ENCODE data around the gene PADI4.

The PADI4 gene, protein sequence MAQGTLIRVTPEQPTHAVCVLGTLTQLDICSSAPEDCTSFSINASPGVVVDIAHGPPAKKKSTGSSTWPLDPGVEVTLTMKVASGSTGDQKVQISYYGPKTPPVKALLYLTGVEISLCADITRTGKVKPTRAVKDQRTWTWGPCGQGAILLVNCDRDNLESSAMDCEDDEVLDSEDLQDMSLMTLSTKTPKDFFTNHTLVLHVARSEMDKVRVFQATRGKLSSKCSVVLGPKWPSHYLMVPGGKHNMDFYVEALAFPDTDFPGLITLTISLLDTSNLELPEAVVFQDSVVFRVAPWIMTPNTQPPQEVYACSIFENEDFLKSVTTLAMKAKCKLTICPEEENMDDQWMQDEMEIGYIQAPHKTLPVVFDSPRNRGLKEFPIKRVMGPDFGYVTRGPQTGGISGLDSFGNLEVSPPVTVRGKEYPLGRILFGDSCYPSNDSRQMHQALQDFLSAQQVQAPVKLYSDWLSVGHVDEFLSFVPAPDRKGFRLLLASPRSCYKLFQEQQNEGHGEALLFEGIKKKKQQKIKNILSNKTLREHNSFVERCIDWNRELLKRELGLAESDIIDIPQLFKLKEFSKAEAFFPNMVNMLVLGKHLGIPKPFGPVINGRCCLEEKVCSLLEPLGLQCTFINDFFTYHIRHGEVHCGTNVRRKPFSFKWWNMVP

DNA sequence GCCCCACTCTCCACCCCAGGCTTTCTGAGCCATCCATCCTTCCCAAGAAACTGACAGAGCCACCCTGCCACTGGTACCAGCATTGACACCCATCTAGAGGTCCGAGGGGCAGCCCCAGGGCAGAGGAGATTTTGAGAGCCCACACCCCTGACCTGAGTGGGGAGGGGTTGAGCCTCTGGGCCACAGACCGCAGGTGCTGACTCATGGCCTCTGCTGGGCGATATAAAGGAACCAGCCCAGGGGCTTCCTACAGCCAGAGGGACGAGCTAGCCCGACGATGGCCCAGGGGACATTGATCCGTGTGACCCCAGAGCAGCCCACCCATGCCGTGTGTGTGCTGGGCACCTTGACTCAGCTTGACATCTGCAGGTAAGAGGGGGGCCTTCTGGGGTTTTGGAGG, at the start of gene PADI4:
Gene PADI4, plus strand, starts transcription at position 252 of the 400 bp plus-strand sequence. Its CDS starts 26 bp downstream, at position 278.
- DNase-seq, result no peak

DNA sequence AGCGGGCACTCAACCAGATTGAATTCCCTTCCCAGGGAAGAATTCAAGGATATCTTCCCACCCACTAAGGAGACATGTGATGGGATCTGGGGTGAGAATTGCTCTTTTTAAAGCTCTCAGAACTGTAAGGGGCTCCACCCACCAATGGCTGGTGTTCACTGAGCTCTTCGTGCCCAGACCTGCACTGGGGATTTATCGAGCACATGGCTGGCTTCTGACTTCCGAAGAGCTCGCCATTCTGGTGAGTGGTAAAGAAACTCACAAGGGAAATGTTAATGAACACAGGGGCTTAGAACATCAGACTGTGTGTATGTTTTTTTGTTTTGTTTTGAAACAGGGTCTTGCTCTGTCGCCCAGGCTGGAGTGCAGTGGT, 49.3 kb upstream of the PADI4 start:
- DNase-seq, result no peak

DNA sequence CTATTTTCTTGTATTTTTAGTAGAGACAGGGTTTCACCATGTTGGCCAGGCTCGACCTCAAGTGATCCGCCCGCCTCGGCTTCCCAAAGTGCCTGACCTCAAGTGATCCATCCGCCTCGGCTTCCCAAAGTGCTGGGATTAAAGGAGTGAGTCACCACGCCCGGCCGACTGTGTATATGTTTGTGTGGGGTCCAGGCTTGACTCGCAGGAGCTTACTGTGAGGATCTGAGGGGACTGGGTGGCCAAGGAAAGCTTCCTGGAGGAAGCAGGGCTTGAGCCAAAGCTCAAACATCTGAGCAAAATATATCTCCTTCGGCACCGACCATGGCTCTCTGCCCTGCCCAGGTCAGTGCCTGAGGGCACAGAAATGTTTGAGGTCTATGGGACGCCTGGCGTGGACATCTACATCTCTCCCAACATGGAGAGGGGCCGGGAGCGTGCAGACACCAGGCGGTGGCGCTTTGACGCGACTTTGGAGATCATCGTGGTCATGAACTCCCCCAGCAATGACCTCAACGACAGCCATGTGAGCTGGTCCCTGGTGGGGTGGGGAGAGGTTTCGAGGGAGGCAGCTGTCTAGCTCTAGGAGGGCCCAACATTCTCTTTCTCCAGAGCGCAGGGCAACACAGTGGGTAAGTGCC, 48.6 kb upstream of the PADI4 start:
- no peak for DNase-seq

DNA sequence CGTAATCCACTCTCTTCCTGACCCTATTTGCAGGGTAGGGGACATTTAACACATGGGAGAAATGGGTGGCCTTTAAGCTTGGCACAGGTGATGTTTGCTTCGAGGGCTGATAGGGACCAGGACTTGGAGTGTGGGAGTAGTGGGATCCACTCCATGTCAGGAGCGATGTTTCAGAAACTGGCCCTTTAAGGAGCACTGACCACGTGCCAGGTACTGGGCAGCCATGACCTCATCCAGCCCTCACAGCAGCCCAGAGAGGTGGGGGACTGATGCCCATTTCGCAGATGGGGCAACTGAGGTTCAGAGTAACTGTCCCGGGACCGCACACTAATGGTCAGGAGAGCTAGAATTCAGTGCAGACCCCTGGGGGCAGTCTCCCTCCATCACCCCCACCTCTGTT, 47.7 kb upstream of the PADI4 start:
- DNase-seq, result no peak

DNA sequence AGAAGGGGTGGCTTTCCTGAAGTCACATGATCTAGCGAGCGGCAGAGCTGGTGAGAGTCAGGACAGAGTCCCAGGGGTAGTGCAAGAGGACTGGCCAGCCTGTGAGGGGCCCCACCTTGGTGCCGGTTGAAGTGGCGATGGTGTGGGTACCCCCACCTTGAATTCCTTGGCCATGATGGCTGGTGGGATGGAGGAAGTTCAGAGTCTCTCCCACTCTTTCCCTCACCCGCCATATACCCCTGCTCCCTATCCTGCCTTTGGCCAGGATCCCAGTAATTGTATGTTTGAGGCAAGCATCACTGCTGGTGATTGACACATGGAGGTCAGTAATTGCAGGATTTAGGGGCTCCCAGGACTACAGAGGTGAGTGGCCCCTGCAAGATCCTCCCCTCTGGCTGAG, 47.3 kb upstream of the PADI4 start:
- DNase-seq, result no peak

DNA sequence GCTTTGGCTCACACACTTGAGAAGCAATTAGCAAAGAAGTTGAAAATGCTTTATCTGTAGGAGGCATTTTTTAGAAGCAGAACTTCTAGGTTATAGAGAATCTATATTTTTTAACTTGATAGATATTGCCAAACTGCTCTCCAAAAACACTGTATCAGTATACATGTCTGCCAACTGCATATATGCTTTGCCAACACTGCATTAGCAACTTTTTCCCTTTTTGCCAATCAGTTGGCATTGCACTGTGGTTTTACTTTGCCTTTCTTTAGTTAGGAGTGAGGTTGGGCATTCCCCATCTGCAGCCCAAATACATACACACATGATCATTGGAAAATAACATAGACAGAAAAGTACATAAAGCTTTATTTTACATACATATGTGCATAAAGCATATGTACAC, 44.1 kb upstream of the PADI4 start:
- DNase-seq, result no peak

DNA sequence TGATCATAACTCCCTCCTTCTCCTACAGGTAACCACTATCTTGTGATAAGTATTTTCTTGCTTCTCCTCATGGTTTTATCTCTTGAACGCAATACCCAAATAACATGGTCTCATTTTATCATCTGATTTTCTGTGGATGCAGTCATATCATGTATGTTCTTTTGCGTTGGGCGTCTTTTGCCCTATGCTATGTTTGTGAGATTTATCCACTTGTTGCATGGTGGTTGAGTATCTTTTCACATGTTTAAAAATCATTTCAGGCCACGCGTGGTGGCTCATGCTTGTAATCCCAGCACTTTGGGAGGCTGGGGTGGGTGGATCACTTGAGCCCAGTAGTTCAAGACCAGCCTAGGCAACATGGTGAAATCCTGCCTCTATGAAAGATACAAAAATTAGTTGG, 43.5 kb upstream of the PADI4 start:
- DNase-seq, result no peak

DNA sequence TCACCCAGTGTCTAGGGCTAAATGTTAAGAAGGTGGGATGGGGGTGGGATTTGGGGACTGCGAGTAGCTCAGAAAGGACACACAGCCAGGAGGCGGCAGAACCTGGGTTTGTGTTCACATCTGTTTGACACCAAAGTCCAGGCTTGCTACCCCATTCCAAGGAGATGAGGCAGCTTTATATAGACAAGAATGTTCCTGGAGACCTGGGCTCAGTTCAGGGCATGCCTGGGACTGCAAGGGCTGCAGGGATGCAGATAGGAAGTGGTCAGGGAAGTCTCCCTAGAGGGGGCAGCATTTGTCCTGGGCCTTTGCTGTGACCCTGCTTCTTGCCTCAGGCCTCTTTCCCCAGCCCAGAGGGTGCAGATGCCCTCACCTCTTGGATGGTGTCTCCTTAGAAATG, 42.8 kb upstream of the PADI4 start:
- DNase-seq, result no peak

DNA sequence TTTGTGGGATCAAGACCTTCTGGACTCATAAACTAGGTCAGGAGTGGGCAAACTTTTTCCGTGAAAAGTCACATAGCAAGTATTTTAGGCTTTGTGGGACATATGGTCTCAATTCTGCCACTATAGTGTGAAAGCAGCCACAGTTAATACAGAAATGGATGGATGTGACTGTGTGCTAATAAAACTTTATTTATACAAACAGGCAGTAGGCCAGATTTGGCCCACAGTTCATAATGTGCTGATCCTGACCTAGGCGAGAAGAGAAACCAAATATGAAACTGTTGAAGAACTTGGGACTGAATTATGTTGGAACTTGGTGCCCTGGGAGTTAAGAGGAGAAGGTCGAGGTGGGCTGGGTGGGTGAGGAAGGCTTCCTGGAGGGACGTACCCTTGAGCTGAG, 42.0 kb upstream of the PADI4 start:
- no peak for DNase-seq

DNA sequence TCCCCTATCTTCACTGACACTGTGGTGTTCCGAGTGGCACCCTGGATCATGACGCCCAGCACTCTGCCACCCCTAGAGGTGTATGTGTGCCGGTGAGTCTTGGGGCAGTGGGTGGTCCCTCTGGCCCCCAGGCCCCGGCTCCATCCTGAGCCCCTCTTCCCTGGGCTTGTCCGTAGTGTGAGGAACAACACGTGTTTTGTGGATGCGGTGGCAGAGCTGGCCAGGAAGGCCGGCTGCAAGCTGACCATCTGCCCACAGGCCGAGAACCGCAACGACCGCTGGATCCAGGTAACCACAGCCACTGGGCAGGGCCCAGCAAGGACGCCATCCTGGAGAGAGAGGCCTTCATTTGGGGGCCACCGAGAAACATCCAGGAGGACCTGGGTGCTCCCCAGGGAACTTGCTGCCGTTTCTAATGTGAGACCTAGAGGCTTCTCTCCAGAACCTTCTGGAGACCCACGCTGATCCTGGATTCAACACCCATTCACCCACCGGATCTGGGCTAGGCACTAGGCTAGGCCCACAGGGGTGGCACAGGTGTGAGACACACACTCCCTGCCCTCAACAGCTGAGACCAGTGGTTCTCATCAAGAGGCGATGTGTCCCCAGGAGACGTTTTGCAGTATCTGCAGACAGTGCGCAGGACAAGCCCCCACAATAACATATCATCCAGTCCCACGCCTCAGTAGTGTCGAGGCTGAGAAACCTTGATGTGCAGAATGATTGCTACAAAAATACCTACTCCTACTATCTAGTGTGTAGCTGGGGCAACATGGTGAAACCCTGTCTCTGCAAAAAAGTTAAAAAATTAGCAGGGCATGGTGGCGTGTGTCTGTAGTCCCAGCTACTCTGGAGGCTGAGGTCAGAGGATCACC, 36.9 kb upstream of the PADI4 start:
- DNase-seq, result no peak

DNA sequence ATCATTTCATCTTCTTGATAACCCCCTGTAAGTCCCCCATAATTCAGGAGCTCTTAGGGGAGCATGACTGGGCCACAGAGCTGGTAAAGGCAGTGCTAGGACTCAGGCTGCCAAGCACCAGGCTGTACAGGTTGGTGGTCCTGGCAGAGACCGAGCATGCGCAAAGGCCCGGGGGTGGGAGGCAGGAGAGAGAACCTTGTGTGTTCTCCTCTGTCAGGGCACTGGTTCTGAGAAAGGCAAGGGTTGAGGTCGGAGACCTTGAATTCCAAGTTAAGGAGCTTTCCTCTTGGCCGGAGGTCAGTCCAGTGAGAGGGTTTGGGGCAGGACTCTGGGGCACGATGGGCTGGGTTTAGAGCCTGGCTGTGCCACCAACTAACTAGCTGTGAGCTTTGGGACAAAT, 35.9 kb upstream of the PADI4 start:
- DNase-seq, result no peak

DNA sequence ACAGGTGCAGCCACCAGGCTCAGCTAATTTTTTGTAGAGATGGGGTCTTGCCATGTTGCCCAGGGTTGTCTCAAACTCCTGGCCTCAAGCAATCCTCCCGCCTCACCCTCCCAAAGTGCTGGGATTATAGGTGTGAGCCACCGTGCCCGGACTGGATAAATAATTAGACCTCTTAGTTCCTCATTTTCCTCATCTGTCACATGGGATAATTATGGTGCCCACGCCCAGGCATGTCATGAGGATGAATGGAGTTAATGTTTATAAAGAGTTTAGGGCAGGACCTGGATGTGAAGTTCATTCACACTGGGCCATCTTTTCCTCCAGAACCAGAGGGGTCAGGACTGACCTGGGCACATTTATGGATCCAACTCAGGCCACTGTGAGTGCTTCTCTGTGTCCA, 35.4 kb upstream of the PADI4 start:
- DNase-seq, result no peak

DNA sequence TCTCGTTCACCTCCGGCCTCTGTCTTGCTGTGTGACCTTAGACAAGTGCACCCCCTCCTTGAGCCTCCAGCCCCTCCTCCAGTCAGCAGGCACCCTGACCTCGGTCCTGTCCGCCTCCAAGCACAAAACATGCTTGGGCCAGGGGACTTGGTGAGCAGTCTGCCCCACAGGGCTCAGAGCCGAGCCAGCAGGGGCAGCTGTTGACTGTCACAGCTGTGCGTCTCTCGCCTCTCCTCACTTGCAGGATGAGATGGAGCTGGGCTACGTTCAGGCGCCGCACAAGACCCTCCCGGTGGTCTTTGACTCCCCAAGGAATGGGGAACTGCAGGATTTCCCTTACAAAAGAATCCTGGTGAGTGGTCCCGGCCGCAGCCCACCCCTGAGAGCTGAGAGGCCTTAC, 34.9 kb upstream of the PADI4 start:
- no peak for DNase-seq

DNA sequence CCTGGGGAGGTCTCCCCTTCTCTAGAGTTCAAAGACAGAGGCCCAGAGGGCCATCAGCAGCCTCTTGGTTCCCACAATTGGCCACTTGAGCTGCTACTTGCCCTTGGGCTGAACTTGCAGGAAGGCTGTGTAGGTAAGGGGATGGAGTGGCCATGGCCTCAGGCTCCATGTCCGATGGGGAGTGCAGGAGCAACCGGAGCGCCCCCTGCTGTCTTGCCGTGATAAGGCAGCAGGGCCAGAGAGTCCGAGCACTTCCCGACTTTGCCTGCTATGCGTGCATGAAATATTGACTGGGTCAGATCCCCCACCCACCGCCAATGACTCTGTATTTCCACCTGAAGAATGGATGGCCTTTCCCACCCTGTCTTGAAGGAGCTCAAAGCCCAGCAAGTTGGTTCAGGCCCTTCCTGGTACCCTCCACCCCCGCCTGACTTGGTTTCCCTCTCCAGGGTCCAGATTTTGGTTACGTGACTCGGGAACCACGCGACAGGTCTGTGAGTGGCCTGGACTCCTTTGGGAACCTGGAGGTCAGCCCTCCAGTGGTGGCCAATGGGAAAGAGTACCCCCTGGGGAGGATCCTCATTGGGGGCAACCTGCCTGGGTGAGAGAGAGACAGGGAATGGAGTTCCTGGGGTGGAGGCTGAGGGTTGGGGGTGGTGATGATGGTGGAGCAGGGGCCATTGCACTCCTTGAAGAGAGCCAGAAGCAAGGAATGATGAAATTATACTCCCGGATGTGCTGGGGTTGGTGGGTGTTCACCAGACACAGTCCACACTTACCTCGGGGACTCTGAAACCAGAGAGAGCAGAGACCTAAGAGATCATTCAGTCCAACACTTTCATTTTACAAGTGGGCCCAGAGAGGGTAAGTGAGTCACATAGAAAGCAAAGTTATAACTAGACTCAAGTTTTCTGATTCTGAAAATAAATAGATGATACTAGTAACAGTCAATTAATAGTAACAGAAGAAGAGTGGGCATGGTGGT, 33.5 kb upstream of the PADI4 start:
- peak; percentile 19 for DNase-seq

DNA sequence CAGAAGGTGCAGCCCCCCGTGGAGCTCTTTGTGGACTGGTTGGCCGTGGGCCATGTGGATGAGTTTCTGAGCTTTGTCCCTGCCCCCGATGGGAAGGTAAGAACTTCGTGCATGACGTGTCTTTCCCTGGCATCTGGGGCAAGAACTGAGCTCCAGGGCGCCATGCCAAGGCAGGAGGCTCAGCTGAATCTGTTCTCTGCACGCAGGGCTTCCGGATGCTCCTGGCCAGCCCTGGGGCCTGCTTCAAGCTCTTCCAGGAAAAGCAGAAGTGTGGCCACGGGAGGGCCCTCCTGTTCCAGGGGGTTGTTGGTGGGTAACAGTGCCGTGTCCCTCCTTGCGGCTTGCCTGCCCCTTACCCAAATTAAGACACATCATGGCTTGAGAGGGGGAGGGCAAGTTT, 31.4 kb upstream of the PADI4 start:
- DNase-seq, result no peak

DNA sequence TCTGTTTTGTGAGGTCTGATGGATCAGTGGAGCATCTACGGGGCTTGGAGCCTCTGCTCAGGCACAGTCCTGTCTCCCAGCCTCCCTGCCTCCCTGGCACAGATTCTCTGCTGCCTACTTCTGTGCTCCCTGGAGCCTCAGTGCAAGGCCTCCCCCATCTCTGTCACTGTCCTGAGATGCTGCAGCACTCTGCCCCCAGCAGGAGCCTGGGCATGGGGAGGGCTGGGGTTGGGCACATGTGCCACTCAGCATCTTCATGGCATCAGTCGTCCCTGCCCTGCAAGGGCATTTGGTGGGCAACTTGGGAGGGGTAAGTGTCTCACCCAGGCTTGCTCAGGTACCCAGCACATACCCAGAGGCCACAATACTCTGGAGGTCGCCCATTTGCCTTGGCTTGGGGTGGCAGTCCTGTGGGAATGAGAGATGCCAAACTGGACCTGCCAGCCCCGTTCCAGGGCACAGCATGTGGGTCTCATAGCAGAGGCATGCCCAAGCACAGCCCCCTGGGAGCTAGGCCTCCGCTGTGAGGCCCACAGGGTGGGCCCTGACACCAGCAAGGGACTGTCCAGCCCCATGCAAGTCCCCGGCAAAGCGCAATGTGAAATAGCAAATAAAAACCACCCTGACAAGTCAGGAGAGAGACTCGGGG, 30.4 kb upstream of the PADI4 start:
- DNase-seq, result no peak

DNA sequence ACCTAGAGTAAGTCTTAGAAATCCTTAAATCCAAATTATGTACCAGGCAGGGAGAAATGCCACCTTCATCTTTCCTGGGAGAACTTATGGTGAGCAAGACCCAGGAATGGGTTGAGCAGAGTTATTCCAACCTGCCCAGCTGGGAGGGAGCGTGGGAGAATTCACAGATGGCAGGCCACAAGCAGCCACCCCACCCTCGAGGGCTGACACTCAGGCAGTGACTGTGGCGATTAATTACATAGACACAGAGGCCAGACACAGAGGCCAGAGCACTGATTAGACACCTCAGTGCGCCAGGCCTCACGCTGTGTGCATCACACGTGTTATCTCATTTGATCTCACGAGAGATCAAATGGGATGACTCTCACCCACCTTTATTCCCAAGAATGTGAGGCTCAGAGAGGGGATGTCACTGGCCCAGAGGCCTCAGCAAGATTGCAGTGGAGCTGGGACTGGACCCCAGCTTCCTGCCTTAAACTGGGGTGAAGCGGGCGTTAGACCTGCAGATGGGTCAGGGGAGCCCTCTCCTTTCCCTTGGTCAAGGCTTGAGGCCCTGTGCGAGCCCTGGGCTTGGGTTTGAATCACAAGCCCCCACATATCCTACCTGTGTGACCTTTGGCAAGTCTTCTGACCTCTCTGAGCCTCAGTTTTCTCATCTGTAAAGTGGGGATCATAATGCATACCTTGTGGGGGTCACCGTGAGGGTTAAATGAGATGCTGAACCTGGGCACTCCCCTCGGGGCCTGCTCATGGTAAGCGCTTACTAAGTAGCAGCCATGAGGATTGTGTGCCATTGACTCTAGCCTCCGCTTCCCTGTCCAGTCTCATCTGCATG, 28.8 kb upstream of the PADI4 start:
- DNase-seq, result no peak

DNA sequence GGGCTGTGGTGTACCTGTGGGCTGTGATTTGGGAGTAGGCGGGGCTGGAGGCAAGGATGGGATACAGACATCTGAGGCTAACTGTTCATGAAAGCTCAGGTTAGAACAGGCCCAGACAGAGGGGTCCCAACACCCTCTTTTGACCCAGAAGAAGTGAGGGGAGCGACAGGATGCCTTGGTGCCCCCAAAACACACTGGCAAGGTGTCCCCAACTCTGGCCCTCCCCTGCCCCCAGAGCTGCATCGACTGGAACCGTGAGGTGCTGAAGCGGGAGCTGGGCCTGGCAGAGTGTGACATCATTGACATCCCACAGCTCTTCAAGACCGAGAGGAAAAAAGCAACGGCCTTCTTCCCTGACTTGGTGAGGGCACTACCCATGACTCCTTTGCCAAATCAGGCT, 27.6 kb upstream of the PADI4 start:
- DNase-seq, result no peak

DNA sequence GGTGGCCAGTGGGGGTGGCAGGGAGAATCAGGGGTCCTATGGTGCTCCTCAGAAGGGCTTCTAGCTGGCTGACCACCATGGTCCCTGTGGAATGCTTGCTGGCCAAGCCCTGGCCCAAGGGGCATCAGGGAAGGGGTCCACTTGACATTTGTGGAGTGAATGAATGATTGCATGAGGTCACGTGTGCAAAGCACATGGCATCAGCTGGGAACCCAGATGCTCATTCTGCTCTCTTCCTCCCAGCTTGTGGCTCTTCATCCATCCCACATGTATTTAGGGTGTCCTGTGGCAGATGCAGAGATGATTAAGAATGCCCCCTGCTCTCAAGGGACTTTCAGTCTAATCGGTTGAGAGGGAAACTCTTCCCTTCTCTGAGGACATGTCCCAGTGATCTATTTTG, 27.1 kb upstream of the PADI4 start:
- no peak for DNase-seq

DNA sequence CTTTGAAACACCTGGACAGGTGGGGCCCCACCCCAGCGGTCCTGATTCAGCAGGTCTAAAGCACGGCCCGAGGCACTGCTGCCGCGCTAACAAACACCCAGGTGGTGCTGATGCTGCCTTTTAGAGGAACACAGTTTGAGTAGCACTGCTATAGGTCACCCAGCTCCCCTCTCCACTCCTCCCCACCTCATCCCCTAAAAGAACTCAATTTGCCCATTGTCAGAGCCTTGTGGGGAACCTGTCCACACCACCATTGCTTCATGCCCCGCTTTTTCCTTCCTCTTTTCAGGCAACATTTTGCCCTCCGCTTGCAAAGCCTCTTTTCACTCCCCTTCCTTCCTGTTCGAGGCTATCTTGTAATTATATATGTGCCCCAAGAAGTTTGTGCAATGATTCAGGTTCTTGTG, 26.2 kb upstream of the PADI4 start:
- DNase-seq, result no peak

DNA sequence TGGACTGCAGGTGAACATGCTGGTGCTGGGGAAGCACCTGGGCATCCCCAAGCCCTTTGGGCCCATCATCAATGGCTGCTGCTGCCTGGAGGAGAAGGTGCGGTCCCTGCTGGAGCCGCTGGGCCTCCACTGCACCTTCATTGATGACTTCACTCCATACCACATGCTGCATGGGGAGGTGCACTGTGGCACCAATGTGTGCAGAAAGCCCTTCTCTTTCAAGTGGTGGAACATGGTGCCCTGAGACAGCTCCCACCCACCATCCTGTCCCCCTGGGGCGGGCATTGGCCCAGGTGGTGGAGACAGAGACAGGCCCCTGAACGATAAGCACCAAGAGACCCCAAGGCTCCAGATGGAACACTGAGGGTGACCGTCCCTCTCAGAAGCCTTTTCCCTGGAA, 25.2 kb upstream of the PADI4 start:
- no peak for DNase-seq
